GM19372 (cell line): Measurements from ENCODE around the gene TPST2.

Source experiments
- ATAC-seq: cut with Tn5 transposase; IDR thresholded peaks from one replicate; pipeline ENCODE4 v1.9.1; 2021; ENCODE audit warnings: mild to moderate bottlenecking, low read depth, moderate library complexity; ENCODE audit not compliant: unreplicated experiment

The TPST2 gene

GRCh38 chr22:26612652-26613051 is 22.7 kb upstream of the TPST2 start:
- ATAC-seq, result no peak

DNA sequence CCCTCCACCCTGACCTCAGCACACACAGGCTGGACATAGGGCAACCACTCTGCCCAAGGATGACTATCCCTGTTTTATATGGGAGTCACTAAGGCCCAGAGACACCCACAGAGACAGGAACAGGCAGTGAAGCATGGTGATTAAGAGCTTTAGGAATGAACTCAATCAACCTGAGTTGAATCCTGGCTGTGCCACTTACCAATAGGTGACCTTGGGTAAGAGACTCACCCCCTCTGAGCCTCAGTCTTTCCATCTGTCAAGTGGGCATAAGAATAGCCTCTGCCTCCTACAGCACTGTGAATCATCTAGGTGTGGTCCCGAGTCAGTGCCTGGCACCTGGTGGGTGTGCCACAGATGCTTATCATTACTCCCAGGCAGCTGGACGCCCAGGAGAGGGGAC is 21.1 kb upstream of the TPST2 start:
- ATAC-seq, result no peak

- peak; percentile 77 for ATAC-seq
These were observed 20.4 kb upstream of the TPST2 start for GRCh38 chr22:26610072-26610958.

DNA sequence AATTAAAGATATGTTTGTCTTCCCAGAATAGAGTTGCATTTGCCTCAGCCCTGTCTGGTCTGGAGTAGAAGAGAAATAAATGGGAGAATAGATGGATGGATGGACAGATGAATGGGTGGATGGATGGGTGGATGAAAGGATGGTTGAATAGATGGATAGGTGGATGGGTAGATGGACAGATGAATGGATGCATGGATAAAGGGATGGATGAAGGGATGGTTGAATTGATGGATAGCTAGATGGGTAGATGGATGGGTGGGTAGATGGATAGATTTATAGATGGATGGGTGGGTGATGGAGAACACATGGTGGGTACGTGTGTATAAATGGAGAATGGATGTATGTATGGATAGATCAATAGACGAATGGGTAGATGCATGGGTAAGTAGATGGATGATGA is 19.4 kb upstream of the TPST2 start:
- ATAC-seq, result no peak

DNA sequence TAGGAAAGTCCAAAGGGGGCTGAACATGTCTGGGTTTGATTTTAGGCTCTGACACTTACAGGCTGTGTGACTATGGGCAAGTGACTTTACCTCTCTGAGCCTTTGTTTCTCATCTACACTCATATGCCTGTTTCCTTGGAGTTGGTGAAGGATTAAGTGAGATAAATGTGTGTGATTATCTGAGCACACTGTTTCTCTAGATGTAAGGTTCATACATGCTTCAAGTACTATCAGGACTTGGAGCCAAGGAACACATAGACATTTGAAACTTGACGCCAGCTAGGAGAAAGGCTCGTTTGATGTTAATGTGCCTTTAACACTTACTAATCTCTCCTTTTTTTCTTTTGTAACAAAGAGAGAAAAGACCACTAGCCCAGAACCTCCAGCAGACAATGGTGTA is 18.2 kb upstream of the TPST2 start:
- no peak for ATAC-seq

DNA sequence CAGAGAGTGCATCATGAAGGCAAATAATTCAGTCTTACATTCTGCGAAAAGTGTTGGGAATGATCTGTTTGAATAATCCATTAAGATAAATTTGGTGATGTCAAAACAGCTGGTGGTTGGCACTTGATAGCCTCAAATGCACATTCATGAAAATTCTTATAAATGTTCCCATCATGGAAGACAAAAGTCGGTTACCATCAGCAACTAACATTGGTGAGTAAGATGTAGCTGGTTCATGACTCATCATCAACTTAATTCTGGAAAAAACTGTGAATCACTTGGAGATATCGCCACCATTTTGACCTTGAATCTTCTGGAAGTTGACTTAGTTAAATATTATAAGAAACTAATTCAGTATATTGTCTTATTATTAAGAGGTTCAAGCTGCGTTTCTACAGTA is 16.7 kb upstream of the TPST2 start:
- no peak for ATAC-seq

DNA sequence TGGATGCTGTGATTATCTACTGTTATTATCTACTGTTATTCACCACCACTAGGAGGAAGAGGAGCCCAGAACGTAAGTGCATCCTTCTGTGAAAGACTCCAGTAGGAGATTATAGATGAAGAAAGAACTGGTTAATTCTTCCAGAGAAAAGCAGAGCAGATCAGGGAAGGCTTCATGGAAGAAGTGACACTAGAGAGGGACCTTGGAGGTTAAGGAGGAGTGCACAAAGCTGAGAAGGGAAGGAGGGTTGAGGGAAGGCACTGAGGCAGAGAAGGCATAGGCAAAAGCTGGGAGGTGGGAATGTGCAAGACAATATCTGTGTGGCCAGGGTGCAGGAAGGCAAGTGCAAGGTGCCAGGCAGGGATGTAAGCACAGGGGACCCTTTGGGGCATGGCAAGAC is 14.4 kb upstream of the TPST2 start:
- no peak for ATAC-seq

DNA sequence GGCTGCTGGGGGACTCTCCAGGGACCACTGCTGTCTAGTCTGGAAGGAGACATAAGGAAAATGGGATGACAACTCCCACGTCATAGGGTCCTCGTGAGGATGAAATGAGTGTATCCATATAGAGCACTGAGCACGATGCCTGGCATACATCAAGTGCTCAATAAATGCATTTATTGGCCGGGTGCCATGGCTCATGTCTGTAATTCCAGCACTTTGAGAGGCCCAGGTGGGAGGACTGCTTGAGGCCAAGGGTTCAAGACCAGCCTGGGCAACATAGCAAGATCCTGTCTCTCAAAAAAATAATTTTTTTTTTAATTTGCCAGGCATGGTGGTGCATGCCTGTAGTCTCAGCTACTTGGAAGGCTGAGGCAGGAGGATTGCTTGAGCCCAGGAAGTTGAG is 12.2 kb upstream of the TPST2 start:
- no peak for ATAC-seq

DNA sequence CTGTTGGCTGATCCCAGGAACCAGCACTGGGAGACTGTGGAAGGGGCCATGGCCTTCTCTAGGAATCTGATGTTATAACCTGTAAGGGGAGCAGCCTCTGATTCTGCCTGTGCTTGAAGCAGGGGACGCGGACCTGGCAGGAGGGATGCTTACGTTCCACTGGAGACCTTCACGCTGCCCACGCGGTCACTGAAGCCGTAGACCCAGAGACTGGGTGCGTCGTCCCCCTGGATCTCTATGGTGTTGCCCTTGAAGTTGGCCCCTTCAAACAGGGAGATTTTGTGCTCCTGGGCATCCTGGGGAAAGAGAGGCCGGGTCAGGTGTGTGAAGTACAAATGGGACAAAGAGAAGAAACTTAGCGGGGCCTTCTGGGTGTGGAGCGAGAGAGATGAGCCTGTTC is 11.8 kb upstream of the TPST2 start:
- ATAC-seq, result no peak

- ATAC-seq, result no peak
These were observed 9.6 kb upstream of the TPST2 start for GRCh38 chr22:26599505-26599904.

DNA sequence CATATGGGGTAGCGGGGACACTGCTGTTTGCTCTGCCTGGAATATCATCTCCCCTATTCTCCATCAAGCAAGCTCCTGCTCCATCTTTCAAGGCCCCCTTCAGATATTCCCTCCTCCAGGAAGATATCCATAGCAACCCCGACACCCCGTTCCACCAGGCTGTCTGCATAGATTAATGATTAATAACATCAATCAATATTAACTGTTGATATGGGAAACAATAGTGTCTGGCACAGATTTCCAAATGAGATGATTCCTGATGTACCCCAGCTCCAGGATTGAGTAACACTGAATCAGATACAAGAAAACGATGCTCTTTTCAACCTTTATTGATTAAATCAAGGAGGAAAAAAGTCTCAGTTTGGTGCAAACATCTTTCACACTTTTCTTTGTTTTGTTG is 7.5 kb upstream of the TPST2 start:
- ATAC-seq, result no peak

DNA sequence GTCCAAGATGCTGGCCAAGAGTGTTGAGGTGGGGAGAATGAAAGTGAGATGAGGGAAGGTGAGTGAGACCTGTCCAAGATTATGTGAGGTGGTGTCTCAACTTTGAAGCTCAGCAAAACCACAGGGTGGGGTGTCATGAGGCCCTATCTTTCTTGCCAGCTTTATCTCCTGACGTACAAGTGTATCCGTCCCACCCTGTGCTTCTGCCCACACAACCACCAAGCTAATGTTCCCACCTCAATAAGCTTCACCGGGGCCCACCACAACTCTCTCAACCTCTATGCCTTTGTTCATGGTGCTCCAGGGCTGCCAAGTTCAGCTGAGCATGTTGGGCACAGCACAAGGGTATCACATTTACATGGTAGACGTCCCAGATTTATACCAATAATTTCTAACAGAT is 7.1 kb upstream of the TPST2 start:
- no peak for ATAC-seq

DNA sequence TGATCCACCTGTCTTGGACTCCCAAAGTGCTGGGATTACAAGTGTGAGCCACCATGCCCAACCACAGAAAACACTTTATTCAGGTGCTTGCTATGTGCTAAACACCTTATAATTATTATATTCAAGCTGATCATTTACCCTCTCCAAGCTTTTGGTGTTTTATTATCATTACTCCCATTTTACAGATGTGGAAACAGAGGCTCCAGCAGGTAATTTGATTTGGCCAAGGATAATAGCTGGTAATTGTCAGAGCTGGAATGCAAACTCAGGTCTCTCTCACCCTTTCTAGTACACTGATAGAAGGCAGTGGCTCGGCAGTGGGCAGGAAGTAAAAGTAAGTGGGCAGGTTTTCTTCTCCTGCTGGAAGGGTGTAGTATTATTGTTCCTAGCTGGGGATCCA is 3.8 kb upstream of the TPST2 start:
- ATAC-seq, result no peak

GRCh38 chr22:26592421-26592891 is 2.5 kb upstream of the TPST2 start:
- peak; percentile 65 for ATAC-seq

- ATAC-seq, result peak; percentile 5
These were observed 526 bp downstream of the TPST2 start for GRCh38 chr22:26589367-26589844.

DNA sequence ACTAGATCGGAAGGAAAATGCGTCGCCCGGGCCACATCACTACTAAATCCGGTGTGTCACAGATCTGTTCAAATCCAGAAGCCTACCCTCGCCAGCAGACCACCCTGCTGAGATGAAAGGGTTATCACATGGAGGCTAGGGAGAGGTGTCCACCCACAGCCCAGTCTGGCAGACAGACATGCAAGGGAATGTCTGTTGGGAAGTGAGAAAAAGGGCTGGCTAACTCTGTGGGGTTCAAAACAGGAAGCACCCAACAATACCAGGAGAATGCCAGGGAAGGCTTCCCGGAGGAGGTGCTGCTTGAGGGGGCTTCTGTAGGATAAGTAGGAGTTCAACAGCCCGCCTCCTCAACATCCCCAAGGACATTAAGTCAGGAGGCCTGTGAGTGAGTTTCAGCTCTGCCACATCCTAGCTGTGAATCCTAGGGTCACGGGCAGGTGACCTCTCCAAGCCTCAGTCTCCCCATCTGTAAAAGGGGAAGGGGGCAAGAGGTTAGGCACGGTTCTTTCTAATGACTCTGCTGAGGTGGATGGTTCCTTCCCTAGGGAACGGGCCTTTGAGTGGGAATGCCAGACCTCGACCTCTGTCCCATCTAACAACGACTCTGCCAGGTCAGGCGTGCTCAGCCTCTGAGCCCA is 1.1 kb downstream of the TPST2 start:
- ATAC-seq, result no peak

GRCh38 chr22:26587991-26588613 is 1.8 kb downstream of the TPST2 start:
- no peak for ATAC-seq

- ATAC-seq, result no peak
These were observed 3.2 kb downstream of the TPST2 start for GRCh38 chr22:26586556-26587325.

DNA sequence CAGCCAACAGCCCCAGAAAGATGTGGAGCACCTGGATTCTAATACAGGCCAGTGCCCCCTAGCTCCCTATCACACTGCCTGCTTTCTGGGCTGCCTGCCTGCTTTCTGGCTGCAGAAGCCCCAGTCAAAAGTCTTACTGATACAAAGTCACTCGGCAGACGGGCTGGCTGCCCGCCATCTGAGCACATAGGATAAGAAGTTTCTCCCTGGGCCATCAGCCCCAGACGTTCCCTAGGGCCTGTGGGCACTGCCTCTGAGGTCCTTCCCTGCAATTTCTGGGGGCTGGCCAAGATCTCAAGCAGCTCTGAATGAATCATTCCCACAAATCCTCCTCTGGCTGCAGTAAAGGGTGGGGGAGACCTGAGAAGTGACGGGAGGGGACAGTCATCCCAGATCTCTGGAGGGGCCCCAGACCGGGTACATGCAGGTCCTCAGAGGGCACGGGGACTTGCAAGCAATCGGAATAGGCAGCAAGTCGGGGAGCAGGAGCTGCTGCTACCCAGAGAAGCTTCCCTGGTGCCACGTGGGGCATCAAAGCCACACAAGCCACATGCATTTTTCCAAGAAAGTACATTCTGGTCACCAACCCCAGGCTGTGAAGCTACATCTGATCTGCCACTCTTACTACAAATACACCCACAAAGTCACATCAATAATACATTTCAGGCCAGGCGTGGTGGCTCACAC is 4.7 kb downstream of the TPST2 start:
- no peak for ATAC-seq

GRCh38 chr22:26584010-26584409 is 5.9 kb downstream of the TPST2 start:
- no peak for ATAC-seq
